ENCODE measurements around the gene APOO.

The APOO gene

DNA sequence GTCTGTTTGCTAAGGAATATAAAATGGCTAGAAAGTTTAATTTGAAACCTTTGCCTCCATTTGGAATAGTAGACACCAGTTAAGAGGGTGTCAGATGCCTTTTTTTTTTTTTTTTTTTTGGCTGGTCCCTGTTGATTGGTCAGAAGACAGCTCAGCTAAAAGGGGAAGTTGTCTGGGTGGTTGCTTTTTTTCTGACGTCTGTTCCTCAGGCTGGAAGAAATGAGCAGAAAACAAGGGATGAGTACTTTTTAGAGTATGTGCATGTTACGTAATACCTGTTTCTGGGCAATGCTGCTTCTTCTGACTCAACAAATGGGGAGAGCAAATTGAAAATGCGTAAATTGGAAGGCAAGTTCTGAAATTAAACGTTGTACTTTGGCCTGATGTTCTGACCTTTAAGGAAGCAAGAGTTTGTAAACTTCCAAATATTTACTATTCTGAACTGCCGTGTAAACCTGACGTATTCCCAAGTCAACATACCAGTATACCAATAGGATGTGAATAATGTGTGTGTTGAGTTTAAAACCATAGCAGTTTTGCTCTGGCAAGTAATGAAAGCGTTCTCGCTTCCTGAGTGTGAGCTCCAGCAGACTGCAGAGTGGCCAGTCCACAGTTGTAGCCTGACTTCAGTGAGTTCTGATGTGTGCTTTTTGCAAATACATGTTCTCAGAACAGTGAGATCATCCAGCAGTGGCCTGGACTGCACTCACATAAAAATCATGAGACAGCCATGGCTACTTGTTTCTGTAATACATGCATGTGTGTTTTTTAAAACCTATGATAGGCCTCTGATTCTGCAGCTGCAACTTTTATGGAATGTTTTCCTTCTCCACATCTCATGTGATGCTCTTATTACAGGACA is 123.0 kb downstream of the APOO start:
- Mint-ChIP-seq H3K36me3 (ENCODE audit: low read depth) (peaks cover 24% of the 10 kb centered on the region), H3K9me3 (no peaks in the 10 kb centered on the region), H3K4me3 (peak overlapping the region; percentile 88), H3K4me1 (peaks cover 42% of the 10 kb centered on the region), H3K27ac (peak overlapping the region; percentile 91), H3K27me3 (no peaks in the 10 kb centered on the region)
- no peak for DNase-seq
- ATAC-seq = no peak

DNA sequence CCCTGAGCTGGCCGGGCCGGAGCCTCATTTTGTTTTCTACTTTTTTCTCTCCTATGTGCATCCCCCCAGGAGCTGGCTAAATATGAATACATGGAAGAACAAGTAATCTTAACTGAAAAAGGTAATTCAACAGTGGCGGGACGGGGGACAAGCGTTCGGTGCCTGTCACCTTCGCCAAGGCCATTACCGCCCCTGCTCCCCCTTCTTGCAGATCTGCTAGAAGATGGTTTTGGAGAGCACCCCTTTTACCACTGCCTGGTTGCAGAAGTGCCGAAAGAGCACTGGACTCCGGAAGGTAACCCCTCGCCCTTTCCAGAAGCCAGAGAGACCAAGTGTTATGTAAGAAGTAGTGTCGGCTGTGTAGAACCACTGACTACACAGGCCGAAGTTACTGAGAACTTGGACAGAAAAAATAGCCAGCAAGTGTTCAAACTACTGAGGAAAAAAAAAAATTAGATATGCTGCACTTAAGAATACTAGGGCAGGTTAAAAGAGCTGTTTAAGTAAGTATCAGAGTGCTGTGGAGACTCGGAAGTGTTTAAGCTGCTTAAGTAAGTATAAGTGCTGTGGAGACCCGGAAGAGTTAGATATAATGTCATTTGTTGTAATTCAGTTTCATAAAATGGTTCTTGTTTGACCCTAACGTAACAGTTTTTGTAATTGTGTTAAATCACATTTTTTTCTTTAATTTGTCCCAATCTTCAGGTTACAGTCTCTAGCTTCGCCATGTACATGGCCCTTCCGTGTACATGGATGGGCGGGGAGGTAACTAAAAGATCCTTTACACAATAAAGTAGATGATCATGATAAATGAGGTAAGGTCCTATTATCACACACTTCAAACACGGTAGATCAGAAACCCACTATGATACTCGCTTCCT is 123.9 kb downstream of the APOO start:
- Mint-ChIP-seq H3K4me3 (peak overlapping the region; percentile 88), H3K27me3 (no peaks in the 10 kb centered on the region), H3K4me1 (peaks cover 45% of the 10 kb centered on the region), H3K36me3 (ENCODE audit: low read depth) (peaks cover 24% of the 10 kb centered on the region), H3K27ac (peak overlapping the region; percentile 91), H3K9me3 (no peaks in the 10 kb centered on the region)
- DNase-seq = no peak
- no peak for ATAC-seq

Data from activated naive CD8-positive, alpha-beta T cell treated with anti-CD3 and anti-CD28 coated beads, Interleukin-2, amount 50 U/mL, for 24 hours (primary cell).